GM18526 (cell line): Measurements from ENCODE around the gene SCFD2.

ENCODE experiments used
- POLR2A ChIP-seq: IDR thresholded peaks from 3 replicates; pipeline ENCODE4 v1.6.1; 2011; ENCODE audit not compliant: insufficient read length; ENCODE audit errors: extremely low read depth

The SCFD2 gene

DNA sequence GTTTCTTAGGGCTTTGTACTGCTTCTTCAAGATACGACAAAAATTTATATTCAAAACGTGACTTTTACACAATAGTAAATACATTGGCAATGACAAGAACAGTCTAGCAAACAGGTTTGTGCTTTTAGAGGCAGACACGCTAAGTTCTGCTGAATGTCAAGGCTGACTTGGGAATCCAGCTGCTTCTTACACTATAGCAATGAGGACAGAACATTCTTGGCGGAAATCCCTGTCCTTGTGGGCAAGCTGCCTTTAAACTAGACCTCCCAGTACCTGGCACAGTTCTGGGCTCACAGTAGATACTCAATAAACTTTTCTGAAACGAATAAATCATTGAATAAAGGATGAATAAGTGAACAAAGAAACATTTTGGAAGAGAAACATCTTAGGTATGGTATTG, 355.5 kb downstream of the SCFD2 start:
- TF ChIP-seq POLR2A = no peak

DNA sequence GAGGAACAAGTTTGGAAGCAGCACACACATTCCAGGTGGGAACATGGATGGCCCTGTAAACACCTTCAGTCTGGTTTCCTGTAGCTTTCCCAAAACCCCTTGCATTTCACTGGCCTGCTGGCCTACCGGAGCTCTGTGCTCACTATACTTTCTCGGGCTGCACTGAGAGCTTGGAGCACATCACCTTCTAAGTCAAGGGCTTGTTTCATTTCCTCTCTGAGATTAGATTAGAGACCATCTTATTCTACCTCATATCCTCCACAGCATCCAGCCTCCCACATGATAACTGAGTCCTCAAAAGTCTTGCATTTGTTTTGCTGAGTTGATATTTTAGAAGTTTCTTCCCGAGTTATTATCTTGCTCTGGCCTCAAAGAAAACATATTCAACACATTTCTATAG, 356.0 kb downstream of the SCFD2 start:
- no peak for TF ChIP-seq POLR2A

DNA sequence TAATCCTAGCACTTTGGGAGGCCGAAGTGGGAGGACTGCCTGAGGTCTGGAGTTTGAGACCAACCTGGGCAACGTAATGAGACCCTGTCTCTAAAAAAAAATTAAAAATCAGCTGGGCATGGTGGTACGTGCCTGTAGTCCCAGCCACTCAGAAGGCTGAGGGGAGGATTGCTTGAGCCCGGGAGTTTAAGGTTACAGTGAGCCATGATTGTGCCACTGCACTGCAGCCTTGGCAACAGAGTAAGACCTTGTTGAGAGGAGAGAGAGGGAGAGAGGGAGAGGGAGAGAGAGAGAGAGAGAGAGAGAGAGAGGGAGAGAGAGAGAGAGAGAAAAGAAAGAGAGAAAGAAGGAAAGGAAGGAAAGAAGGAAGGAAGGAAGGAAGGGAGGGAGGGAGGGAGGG, 358.8 kb downstream of the SCFD2 start:
- no peak for TF ChIP-seq POLR2A

- TF ChIP-seq POLR2A = no peak
Measured at GRCh38 chr4:53005808-53006207, 360.1 kb downstream of the SCFD2 start.

- TF ChIP-seq POLR2A = no peak
Measured at GRCh38 chr4:53005149-53005546, 360.7 kb downstream of the SCFD2 start.

DNA sequence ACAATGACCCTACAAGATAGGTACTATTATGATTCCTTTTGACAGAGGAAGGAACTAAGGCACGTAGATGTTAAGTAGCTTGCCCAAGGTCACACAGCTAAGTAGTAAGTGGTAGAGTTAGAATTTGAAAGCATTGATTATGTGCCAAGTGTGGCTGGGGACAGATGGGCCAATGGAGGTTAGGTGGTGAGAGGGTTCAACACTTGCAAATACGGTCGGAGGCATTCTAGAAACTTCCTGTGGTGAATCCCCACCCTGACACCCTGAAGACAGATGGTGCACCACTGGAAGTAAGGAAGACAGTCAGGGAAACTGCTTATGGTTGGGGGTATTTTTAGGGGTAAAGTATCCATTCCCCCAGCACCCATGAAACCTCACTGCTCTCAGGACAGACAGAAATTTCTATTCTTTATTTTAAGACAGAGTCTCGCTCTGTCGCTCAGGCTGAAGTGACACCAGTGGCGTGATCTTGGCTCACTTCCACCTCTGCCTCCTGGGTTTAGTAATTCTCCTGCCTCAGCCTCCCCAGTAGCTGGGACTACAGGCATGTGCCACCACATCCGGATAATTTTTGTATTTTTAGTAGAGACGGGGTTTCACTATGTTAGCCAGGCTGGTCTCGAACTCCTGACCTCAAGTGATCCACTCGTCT, 361.2 kb downstream of the SCFD2 start:
- no peak for TF ChIP-seq POLR2A

DNA sequence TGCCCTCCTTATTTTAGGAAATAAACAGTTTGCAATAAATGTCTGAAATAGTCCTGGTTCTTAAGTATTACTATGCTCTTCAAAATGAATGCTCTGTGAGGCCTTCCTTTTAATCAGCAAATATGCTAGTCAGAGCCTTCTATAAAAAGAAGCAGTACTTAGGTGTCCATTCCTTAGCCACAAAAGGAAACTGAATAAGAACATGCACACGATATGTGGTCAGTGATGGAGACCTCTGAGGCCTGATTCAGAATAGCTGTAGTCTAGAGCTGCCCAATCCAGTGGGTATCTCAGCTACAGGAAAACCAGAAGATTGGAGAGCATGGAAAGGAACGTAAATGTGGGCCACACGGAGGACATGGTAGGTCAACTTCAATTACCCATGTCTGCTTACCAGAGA, 361.9 kb downstream of the SCFD2 start:
- TF ChIP-seq POLR2A = no peak

DNA sequence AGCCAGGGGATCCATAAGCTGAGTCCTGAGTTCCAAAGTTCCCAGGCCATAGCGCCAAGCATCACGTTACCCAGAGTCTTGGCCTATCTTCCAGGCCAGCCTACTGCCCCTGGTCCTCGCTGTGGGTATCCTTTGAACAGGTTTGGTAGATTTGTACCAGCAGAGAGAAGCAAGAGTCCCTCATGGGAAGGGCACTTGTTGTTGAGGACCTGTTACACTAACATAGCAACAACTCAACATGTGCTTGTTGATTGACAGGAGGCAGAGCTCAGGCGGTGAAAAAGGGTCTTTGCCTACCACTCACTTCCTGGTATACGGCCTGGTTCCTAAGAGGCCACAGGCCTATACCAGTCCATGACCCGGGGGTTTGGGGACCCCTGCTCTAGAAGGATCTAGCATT, 365.3 kb downstream of the SCFD2 start:
- no peak for TF ChIP-seq POLR2A

- no peak for TF ChIP-seq POLR2A
Measured at GRCh38 chr4:52999626-53000025, 366.2 kb downstream of the SCFD2 start.

DNA sequence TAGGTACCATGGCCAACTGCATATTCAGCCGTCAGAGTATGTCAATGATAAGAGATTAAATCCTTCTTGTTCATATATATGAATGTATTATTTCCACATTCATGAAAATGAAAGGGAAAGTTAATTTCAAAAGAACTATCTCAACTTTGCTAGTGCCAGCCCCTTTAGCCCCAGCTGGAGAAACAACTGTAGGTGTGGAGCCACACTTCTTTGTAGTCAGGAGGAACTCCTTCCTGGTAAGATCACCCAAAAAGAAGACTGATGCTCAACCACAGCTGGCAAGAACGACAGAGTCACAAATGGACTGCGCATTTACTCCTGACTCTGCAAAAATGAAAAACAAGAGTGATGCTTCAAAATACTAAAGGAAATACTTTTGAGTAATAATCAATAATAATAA, 367.4 kb downstream of the SCFD2 start:
- TF ChIP-seq POLR2A = no peak

DNA sequence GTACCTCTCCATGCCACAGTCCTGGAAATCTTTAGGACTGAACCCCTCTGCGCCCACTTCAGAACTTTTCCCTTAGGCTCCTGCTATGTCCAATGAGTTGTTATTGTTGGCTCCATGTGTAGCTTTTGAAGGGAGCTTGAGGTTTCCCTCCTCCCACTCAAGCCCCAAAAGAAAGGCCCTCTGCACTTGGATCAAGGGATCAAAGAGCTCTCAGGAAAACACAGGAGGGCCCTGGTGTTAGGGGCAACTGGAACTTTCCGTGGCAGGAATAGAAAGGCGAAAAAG, 368.8 kb downstream of the SCFD2 start:
- no peak for TF ChIP-seq POLR2A

GRCh38 chr4:52996261-52997131, 369.4 kb downstream of the SCFD2 start:
- no peak for TF ChIP-seq POLR2A

DNA sequence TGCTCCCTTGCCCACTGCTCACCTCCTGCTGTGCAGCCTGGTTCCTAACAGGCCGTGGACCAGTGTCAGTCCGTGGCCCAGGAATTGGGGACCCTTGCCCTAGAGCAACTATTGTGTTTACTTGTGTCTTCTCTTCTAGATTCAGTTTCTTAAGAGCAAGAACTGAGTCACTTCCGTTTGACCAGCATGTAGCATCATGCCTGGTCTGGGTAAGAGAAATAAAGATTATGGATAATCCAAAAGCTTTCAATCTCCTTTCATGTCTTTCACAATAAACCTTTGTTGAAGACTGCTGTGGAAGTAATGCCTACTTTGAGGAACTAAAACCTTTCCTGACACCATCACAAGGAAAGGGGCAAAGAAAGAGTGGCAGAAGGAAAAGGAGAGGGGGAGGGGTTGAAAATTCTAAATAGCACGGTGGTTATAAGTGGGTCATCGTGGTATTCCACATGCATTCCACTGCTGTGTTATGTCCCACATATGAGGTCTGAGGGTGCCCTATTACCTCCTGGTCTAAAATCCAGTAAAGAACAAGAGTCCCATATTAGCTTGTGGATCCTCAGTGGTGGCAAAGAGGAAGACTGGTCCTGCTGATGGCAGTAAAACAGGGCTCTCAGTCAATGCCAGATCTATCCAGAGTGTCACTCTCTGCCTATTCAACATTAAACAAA, 370.4 kb downstream of the SCFD2 start:
- no peak for TF ChIP-seq POLR2A

- no peak for TF ChIP-seq POLR2A
Measured at GRCh38 chr4:52994567-52994966, 371.3 kb downstream of the SCFD2 start.

DNA sequence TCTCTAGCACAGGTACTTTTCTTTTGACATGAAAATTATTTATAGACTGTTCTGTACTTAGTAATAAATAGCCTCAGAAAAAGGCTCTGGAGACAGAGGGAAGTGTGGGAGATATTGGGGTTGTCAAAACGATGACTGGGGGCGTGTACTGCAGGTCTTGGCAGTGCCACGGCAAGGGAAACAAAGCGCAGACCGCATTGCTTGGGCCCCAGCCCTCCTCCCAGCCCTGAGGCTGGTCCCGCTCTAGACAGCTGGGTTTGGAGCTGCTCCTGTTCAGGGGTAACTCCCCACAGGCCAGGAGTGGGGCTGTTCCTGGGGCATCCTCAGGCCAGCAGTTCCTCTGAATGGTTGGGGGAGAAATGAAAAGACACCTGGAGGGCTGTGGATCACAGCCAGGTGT, 372.1 kb downstream of the SCFD2 start:
- TF ChIP-seq POLR2A = no peak

DNA sequence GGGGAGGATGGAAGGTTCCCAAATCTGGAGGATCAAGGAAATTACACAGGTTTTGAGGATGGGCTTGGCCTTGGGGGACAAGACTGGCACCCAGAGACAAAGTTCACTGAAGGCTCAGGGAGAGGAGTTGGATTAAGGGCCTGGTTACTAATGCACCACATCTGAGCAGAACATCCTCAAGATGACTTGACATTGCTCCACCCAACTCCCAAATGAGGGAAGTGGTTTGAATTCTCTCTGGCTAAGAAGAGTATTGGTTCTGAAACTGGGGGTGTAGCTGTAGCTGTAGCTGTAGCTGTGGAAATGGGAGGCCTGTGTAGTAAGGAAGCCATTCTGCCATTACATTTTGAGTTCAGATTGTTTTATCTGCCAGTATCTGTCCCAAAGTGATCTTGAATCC, 374.4 kb downstream of the SCFD2 start:
- no peak for TF ChIP-seq POLR2A
